NCI-H2107 treated with DMSO at 0.1 percent for 48 hours (cell line): ENCODE data around the gene MYLK.
"Not testable (repeated sequence)": the region's sequence is repeated elsewhere in the genome, so short reads cannot be mapped to it uniquely, and the experiment has no call there.

ENCODE experiments used
- DNase-seq: peaks from one replicate; lab custom pipeline; 2025; ENCODE audit not compliant: unreplicated experiment; lab: John Stamatoyannopoulos, UW

The MYLK gene, protein sequence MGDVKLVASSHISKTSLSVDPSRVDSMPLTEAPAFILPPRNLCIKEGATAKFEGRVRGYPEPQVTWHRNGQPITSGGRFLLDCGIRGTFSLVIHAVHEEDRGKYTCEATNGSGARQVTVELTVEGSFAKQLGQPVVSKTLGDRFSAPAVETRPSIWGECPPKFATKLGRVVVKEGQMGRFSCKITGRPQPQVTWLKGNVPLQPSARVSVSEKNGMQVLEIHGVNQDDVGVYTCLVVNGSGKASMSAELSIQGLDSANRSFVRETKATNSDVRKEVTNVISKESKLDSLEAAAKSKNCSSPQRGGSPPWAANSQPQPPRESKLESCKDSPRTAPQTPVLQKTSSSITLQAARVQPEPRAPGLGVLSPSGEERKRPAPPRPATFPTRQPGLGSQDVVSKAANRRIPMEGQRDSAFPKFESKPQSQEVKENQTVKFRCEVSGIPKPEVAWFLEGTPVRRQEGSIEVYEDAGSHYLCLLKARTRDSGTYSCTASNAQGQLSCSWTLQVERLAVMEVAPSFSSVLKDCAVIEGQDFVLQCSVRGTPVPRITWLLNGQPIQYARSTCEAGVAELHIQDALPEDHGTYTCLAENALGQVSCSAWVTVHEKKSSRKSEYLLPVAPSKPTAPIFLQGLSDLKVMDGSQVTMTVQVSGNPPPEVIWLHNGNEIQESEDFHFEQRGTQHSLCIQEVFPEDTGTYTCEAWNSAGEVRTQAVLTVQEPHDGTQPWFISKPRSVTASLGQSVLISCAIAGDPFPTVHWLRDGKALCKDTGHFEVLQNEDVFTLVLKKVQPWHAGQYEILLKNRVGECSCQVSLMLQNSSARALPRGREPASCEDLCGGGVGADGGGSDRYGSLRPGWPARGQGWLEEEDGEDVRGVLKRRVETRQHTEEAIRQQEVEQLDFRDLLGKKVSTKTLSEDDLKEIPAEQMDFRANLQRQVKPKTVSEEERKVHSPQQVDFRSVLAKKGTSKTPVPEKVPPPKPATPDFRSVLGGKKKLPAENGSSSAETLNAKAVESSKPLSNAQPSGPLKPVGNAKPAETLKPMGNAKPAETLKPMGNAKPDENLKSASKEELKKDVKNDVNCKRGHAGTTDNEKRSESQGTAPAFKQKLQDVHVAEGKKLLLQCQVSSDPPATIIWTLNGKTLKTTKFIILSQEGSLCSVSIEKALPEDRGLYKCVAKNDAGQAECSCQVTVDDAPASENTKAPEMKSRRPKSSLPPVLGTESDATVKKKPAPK (N-terminal part only)

DNA sequence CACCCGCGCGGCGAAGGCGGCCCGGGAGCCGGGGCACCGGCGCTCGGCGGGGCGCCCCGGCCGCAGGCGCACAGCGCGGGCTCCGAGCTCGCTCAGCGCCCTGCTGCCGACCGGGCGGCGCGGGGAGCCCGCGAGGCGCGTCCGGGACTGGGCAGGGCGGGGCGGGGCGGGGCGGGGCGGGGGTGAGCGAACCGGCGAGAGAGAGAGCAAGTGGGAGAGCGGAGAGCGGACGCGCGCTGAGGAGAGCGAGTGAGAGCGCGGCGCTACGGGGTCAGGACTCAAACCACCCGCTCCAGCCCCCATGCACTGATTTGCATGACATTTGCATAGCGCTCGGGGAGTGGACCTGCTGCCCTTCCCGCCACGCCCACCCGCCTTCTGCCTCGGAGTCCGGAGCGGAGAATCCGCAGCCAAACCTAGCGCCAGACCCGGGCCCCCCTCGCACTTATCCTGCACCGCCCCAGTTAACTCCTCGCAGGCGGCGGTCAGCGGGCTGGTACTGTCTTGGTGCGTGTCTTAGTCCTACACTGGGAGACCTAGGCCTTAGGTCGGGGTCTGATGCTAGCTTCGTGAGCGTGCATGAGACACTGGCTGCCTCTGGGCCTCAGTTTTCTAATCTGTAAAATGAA lies at the start of gene MYLK:
Gene MYLK, minus strand, starts transcription at position 130 of the 629 bp plus-strand sequence. CDS start 90,491 bp downstream, outside the sequence.
- peak; percentile 16 for DNase-seq

GRCh38 chr3:123930445-123930844 lies 46.3 kb upstream of the MYLK start:
- no peak for DNase-seq

GRCh38 chr3:123929325-123929724 lies 45.2 kb upstream of the MYLK start:
- DNase-seq = no peak

DNA sequence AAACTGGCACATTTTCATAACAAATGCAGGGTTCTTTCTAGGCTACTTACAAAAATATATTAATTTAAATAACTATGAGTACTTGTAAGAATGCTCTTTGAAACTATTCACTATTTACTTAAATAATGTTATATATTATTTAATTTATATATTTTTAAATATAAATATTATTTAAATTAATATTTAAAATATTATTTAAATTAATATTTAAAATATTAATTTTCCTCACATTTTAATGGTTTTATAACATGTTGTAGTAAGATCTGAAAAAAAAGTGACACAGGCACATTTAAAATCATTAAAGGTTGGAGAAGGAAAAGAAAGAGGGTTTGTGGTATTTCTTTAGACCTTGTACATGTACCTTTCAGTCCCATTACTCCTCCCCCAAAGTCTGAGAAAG lies 42.3 kb upstream of the MYLK start:
- no peak for DNase-seq

DNA sequence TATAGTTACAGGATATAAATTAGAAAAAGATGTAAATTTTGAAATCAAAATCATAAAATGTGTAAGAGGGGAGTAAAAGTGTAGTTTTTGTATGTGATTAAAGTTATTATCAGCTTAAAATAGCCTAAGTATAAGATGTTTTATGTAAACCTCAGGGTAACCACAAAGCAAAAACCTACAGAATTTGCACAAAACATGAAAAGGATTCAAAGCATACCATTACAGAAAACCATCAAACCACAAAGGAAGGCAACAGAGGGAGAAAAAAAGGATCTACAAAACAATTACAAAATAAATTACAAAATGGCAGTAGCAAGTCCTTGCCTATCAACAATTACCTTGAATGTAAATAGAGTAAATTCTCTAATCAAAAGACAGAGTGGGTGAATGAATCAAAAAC lies 36.7 kb upstream of the MYLK start:
- no peak for DNase-seq

DNA sequence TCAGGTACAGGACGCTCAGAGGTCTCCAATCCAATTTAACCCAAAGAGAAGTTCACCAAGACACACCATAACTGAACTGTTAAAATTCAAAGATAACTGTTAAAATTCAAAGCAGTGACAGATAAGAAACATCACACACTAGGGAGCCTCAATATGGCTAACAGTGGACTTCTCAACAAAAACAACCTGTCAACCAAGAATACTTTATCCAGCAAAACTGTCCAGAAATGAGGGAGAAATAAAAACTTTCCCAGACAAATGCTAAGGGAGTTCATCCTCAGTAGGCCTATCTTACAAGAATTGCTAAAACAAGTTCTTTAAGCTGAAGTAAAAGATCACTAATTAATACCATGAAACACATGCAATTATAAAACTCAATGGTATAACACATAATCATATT lies 36.3 kb upstream of the MYLK start:
- DNase-seq = no peak

DNA sequence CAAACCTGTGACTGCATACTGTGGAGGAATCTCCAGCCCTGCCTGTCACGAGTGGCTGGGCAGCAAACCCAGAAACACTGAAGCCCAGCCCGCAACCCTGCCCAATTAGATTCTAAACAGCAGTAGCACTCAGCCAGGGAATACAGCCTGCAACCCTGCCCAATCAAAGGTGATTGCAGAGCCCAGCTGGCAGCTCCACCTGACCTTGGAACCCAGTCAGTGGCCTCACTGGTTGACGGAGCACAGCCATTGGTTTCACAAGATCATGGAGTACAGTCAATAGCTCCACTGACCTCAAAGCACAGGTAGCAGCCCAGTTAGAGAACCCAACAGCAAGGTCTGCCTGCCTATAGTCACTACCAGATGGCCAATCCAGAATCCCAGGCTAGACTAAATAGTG lies 35.2 kb upstream of the MYLK start:
- DNase-seq = no peak

DNA sequence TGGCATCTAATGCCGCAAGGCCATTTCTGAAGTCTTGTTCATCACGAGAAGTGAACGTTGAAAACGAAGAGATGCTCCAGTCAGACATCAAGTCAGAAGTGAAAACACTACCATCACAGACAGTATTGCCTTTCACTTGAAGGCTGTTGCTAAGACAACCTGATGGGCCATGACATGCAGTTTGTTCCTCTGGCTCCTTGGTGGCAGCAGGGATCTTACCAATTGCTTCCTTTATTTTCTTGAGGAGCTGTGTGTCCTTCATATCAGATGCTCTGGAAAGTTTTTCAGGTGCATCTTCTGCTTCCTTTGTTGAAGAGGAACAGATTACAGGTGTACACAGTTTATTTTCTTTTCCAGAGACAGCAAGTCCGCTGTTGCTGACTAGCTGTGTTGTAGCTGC lies 30.7 kb upstream of the MYLK start:
- no peak for DNase-seq

DNA sequence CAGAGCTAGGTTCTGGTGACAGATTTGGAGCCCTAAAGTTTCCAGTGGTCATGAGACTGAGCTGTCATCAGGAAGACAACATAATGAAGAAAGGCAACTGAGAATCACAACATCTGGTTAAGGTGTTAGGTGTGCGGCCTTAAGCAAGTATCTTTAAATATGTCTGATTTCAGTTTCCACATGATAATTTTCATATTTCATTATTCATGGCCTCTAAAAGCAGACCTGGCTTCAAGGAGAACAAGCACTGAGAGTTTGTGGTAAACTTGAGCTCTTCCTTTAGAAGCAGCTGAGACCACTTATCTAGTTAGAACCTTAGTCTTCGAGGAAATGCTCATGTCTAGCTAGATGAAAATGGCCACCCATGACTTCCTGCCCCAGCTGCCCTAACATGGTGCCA lies 25.7 kb upstream of the MYLK start:
- DNase-seq = no peak

GRCh38 chr3:123907720-123908119 lies 23.6 kb upstream of the MYLK start:
- no peak for DNase-seq

GRCh38 chr3:123899300-123899865 lies 15.3 kb upstream of the MYLK start:
- DNase-seq = no peak

GRCh38 chr3:123893012-123893411 lies 8.9 kb upstream of the MYLK start:
- DNase-seq = no peak

DNA sequence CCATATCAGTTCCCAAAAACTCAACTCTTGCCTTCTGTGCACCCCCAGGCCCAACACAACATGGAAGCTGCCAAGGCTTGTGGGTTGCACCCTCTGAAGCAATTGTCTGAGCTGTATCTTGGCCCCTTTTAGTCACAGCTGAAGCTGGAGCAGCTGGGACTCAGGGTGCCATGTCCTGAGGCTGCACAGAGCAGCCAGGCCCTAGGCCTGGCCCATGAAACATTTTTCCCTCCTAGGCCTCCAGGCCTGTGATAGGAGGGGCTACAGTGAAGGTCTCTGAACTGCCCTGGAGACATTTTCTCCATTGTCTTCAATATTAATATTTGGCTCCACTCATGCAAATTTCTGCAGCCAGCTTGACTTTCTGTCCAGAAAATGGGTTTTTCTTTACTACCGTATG lies 8.1 kb upstream of the MYLK start:
- no peak for DNase-seq

GRCh38 chr3:123890991-123891390 lies 6.9 kb upstream of the MYLK start:
- not testable (repeated sequence) for DNase-seq

DNA sequence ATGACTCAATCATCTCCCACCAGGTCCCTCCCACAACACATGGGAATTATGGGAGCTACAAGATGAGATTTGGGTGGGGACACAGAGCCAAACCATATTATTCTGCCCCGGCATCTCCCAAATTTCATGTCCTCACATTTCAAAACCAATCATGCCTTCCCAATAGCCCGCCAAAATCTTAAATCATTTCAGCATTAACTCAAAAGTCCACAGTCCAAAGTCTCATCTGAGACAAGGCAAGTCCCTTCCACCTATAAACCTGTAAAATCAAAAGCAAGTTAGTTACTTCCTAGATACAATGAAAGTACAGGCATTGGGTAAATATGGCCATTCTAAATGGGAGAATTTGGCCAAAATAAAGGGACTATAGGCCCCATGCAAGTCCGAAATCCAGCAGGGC lies 6.0 kb upstream of the MYLK start:
- DNase-seq = not testable (repeated sequence)

DNA sequence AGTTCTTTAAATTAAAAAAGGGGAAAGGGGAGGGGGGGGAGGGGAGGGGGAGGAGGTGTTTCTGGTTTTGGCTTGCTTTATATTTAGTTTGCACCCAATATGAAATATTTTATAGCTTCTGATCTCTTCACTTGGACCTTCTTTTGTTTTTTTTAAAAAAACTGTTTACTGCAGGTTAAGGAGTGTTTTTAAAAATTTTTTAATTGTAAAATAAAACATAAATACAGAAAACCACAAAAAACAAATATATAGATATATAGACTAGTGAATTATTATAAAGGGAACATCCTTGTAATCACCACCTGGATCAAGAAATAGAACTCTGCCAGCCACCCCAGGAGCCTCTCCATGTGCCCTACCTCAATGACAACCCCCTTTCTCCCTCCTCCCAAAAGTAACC lies 861 bp upstream of the MYLK start:
- no peak for DNase-seq

GRCh38 chr3:123883701-123884202 lies 380 bp downstream of the MYLK start:
- DNase-seq = no peak

- no peak for DNase-seq
Observed at GRCh38 chr3:123883111-123883510, 1.0 kb downstream of the MYLK start.

DNA sequence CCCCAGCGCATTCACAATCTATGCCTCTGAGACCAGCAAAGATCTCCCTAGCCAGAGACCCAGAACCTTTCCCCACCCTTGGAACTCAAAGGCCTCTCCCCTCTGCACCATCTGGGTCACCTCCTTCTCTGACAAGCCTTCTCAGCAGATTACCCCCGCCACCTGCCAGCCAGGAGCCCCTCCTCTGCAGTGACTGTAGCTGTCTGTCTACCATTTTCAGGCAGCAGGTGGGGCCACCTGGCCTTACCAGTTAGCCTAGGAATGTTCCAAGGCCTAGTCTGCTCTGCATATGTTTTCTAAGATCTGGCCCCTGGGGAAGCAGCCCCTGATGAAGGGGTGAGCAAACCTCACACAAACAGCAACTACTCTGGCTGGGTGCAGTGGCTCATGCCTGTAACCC lies 2.4 kb downstream of the MYLK start:
- DNase-seq = no peak

GRCh38 chr3:123880998-123881561 lies 3.1 kb downstream of the MYLK start:
- no peak for DNase-seq
